ENCODE measurements around the gene ANKRD33B. TPM values are rescaled to one million over a fixed set of nuclear protein-coding genes. Genes with fewer than 3 reads are reported as not detected.

ANKRD33B gene
- total RNA-seq, 1 donor from 2014 or later, result 0.83 TPM

GRCh38 chr5:10577371-10578292 lies 13.8 kb downstream of the ANKRD33B start:
- no peak overlapping the region for H3K4me3 Mint-ChIP-seq (ENCODE audit: unreplicated experiment)

DNA sequence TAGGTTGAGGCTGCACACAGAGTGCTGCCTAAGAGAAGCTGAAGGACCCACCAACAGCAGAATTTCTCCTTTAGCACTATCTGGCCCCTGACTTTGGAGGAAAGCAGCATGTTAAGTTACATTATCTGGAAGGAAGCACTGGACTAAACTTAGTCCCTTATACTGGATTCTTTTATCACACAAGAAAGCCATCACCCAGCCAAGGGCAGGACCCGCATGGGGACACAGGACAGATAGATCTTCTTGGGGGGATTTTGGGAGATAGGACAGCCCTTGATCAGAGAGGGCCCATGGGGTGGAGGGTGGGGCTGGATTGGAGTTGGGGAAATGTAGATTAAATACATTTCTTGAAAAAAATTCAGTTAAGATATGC lies 14.4 kb downstream of the ANKRD33B start:
- no peak overlapping the region for H3K27ac Mint-ChIP-seq (ENCODE audit: unreplicated experiment)

More at GRCh38 chr5:10577371-10578292, 13.8 kb downstream of the ANKRD33B start:
- Mint-ChIP-seq H3K27ac (ENCODE audit: unreplicated experiment) (no peak overlapping the region), H3K27me3 (ENCODE audit: unreplicated experiment) (no peaks in the 10 kb centered on the region), H3K9me3 (ENCODE audit: unreplicated experiment) (no peaks in the 10 kb centered on the region), H3K36me3 (ENCODE audit: unreplicated experiment) (no peaks in the 10 kb centered on the region), H3K4me1 (ENCODE audit: unreplicated experiment) (peaks cover 10% of the 10 kb centered on the region)
- TF ChIP-seq, protein P1, sequence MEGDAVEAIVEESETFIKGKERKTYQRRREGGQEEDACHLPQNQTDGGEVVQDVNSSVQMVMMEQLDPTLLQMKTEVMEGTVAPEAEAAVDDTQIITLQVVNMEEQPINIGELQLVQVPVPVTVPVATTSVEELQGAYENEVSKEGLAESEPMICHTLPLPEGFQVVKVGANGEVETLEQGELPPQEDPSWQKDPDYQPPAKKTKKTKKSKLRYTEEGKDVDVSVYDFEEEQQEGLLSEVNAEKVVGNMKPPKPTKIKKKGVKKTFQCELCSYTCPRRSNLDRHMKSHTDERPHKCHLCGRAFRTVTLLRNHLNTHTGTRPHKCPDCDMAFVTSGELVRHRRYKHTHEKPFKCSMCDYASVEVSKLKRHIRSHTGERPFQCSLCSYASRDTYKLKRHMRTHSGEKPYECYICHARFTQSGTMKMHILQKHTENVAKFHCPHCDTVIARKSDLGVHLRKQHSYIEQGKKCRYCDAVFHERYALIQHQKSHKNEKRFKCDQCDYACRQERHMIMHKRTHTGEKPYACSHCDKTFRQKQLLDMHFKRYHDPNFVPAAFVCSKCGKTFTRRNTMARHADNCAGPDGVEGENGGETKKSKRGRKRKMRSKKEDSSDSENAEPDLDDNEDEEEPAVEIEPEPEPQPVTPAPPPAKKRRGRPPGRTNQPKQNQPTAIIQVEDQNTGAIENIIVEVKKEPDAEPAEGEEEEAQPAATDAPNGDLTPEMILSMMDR (IDR thresholded peaks at IDR 0.05), result no peak
- no peak for DNase-seq (ENCODE audit: extremely low spot score, unreplicated experiment)

DNA sequence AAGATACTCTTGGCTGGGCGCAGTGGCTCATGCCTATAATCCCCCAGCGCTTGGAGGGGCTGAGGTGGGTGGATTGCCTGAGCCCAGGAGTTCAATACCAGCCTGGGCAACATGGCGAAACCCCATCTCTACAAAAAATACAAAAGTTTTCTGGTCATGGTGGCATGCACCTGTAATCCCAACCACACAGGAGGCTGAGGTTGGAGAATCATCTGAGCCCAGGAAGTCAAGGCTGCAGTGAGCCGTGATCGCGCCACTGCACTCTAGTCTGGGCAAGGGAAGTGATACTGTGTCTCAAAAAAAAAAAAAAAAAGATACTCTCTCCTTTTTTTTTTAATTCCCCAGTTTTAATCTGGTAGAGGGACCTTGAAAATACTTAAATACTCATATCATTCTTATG lies 15.0 kb downstream of the ANKRD33B start:
- TF ChIP-seq, protein P1 (IDR thresholded peaks at IDR 0.05), result no peak
- H3K27ac Mint-ChIP-seq (ENCODE audit: unreplicated experiment), result no peak overlapping the region
- H3K27me3 Mint-ChIP-seq (ENCODE audit: unreplicated experiment), result no peaks in the 10 kb centered on the region
- no peak overlapping the region for H3K4me3 Mint-ChIP-seq (ENCODE audit: unreplicated experiment)
- H3K9me3 Mint-ChIP-seq (ENCODE audit: unreplicated experiment), result no peaks in the 10 kb centered on the region
- H3K4me1 Mint-ChIP-seq (ENCODE audit: unreplicated experiment), result peaks cover 14% of the 10 kb centered on the region
- no peaks in the 10 kb centered on the region for H3K36me3 Mint-ChIP-seq (ENCODE audit: unreplicated experiment)
- no peak for DNase-seq (ENCODE audit: extremely low spot score, unreplicated experiment)

More for the DNA sequence above, 14.4 kb downstream of the ANKRD33B start:
- H3K36me3 Mint-ChIP-seq (ENCODE audit: unreplicated experiment), result no peaks in the 10 kb centered on the region
- no peaks in the 10 kb centered on the region for H3K27me3 Mint-ChIP-seq (ENCODE audit: unreplicated experiment)
- TF ChIP-seq, protein P1 (IDR thresholded peaks at IDR 0.05), result no peak
- H3K9me3 Mint-ChIP-seq (ENCODE audit: unreplicated experiment), result no peaks in the 10 kb centered on the region
- DNase-seq (ENCODE audit: extremely low spot score, unreplicated experiment), result no peak
- H3K4me1 Mint-ChIP-seq (ENCODE audit: unreplicated experiment), result peaks cover 10% of the 10 kb centered on the region
- H3K4me3 Mint-ChIP-seq (ENCODE audit: unreplicated experiment), result no peak overlapping the region

DNA sequence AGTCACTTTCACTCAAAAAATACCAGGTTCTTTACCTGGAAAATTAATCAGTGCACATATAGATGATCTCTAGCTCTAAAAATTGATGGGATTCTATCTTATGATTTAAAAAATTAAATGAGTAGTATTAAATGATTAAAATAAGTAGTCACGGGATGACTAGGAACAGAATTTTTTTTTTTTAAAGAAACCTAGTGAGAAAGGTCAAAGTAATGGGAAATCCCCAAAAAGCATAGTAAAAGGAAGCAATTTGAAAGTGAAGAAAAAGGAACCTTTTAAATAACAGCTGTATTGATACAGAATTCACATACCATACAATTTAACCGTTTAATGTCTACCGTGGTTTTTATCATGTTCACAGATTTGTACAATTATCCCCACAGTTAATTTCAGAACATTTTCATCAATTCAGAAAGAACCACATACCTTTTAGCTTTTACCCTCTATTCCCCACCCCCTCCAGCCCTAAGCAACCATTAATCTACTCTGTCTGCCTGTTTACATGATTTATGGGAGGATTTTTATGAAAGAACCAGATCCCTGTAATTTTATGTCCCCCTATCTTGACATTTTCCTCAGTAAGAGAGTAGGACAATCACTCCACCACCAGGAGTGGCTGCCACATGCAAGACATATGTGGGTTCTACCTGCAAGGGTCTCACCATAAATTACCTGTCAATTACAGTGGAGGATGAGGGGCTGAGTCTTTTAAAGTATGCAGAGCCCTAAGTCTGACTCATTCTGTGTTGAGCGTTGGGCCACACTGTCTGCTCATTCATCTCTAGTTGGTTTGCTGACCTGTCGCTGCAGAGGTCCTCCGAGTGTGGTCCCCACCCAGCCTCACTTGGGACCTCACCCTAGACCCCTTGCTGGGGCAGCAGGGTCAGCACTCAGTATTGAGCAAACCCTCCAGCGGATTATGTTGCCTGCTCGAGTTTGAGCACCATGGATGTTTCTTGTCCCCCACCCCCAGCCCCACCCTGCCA lies 16.0 kb downstream of the ANKRD33B start:
- DNase-seq (ENCODE audit: extremely low spot score, unreplicated experiment), result peak; percentile 65
- H3K27ac Mint-ChIP-seq (ENCODE audit: unreplicated experiment), result no peak overlapping the region
- H3K4me3 Mint-ChIP-seq (ENCODE audit: unreplicated experiment), result no peak overlapping the region
- H3K9me3 Mint-ChIP-seq (ENCODE audit: unreplicated experiment), result no peaks in the 10 kb centered on the region
- TF ChIP-seq, protein P1 (IDR thresholded peaks at IDR 0.05), result no peak
- peaks cover 16% of the 10 kb centered on the region for H3K4me1 Mint-ChIP-seq (ENCODE audit: unreplicated experiment)
- H3K27me3 Mint-ChIP-seq (ENCODE audit: unreplicated experiment), result no peaks in the 10 kb centered on the region
- H3K36me3 Mint-ChIP-seq (ENCODE audit: unreplicated experiment), result no peaks in the 10 kb centered on the region

All from osteocyte (in vitro differentiated cells).